GM18870 (cell line): ENCODE data around the gene RAB34.
"Not testable (repeated sequence)": the region's sequence is repeated elsewhere in the genome, so short reads cannot be mapped to it uniquely, and the experiment has no call there.

Source experiments
- ATAC-seq: cut with Tn5 transposase; IDR thresholded peaks from one replicate; pipeline ENCODE4 v1.9.1; 2021; ENCODE audit warnings: moderate library complexity; ENCODE audit not compliant: unreplicated experiment

Gene RAB34

GRCh38 chr17:28728364-28729200, 10.9 kb upstream of the RAB34 start, which contains the start of gene NEK8:
Gene NEK8, plus strand, starts transcription at chr17:28728788. Its CDS starts 26 bp downstream, at chr17:28728814.
- peak; percentile 22 for ATAC-seq

- peak; percentile 35 for ATAC-seq
These were observed 9.2 kb upstream of the RAB34 start for GRCh38 chr17:28726627-28727491.

- ATAC-seq = peak; percentile 0
These were observed 8.6 kb upstream of the RAB34 start, which contains the start of gene TLCD1 for GRCh38 chr17:28726226-28726626. Gene TLCD1, minus strand, starts transcription at chr17:28726233. Its CDS starts 136 bp downstream, at chr17:28726097.

- no peak for ATAC-seq
These were observed 8.1 kb upstream of the RAB34 start for GRCh38 chr17:28725660-28726225.

- ATAC-seq = no peak
These were observed 7.5 kb upstream of the RAB34 start for GRCh38 chr17:28725166-28725659.

- ATAC-seq = no peak
These were observed 7.0 kb upstream of the RAB34 start for GRCh38 chr17:28724500-28725165.

- not testable (repeated sequence) for ATAC-seq
These were observed 6.3 kb upstream of the RAB34 start for GRCh38 chr17:28723836-28724499.

GRCh38 chr17:28723159-28723835, 5.6 kb upstream of the RAB34 start:
- no peak for ATAC-seq

GRCh38 chr17:28722417-28723158, 4.9 kb upstream of the RAB34 start:
- ATAC-seq = no peak

GRCh38 chr17:28720997-28721329, 3.3 kb upstream of the RAB34 start:
- not testable (repeated sequence) for ATAC-seq

GRCh38 chr17:28720247-28720996, 2.8 kb upstream of the RAB34 start:
- ATAC-seq = no peak

GRCh38 chr17:28719021-28719433, 1.4 kb upstream of the RAB34 start:
- no peak for ATAC-seq

GRCh38 chr17:28718333-28719020, 809 bp upstream of the RAB34 start:
- no peak for ATAC-seq

- no peak for ATAC-seq
These were observed 709 bp downstream of the RAB34 start for GRCh38 chr17:28716740-28717577.

- ATAC-seq = no peak
These were observed 2.5 kb downstream of the RAB34 start for GRCh38 chr17:28715217-28715616.

- ATAC-seq = no peak
These were observed 3.4 kb downstream of the RAB34 start for GRCh38 chr17:28714281-28714680.
